GM18498 (cell line): Measurements from ENCODE around the gene KRTAP10-2.
"Not testable (repeated sequence)": the region's sequence is repeated elsewhere in the genome, so short reads cannot be mapped to it uniquely, and the experiment has no call there.

Experiments
- ATAC-seq: cut with Tn5 transposase; IDR thresholded peaks from one replicate; pipeline ENCODE4 v1.9.1; 2021; ENCODE audit warnings: mild to moderate bottlenecking, moderate library complexity; ENCODE audit not compliant: unreplicated experiment

KRTAP10-2 gene

DNA sequence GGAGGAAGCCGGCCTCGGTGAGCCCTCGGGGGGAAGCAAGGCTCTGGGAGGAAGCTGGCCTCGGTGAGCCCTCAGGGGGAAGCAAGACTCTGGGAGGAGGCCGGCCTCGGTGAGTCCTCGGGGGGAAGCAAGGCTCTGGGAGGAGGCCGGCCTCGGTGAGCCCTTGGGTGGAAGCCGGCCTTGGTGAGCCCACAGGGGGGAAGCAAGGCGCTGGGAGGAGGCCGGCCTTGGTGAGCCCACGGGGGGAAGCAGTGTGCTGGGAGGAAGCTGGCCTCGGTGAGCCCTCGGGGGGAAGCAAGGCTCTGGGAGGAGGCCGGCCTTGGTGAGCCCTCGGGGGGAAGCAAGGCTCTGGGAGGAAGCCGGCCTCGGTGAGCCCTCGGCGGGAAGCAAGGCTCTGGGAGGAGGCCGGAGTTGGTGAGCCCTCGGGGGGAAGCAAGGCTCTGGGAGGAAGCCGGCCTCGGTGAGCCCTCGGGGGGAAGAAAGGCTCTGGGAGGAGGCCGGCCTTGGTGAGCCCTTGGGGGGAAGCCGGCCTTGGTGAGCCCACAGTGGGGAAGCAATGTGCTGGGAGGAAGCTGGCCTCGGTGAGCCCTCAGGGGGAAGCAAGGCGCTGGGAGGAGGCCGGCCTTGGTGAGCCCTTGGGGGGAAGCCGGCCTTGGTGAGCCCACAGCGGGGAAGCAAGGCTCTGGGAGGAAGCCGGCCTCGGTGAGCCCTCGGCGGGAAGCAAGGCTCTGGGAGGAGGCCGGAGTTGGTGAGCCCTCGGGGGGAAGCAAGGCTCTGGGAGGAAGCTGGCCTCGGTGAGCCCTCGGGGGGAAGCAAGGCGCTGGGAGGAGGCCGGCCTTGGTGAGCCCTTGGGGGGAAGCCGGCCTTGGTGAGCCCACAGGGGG is 48.1 kb downstream of the KRTAP10-2 start:
- ATAC-seq, result not testable (repeated sequence)

DNA sequence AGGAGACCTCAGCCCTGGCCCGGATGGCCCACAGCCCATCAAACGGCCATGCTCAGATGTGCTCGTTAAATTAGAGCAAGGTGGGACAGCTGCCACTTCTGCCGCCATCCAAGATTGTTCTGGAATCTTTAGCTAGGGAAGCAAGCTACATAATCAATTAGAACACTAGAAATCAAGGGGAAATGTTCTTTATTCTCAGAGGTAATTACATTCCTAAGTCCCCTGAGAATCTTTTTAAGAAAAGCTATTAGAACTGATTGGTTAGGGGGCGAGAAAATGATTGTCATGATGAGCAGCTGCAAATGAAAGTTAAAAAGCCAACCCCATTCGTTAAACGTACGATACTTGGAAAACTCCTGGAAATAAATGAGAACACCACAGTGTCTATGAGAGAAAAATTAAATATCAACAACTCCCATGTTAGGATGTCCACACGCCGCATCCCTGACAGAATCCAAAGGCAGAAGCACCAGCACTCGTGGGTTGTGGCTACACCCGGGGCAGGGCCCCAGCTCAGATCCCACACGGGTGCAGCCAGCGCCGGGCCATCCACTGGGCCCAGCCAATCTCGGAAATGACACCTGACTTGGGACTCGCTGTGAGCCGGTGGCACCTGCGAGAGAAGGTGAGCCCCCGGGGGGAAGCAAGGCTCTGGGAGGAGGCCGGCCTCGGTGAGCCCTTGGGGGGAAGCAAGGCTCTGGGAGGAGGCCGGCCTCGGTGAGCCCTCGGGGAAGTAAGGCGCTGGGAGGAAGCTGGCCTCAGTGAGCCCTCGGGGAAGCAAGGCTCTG is 48.9 kb downstream of the KRTAP10-2 start:
- ATAC-seq, result no peak
